Keratinocyte (primary cell): Measurements from ENCODE around the gene HPCAL1.

Experiments
- CTCF ChIP-seq, 3 experiments: IDR thresholded peaks in 1 of 3; conservative IDR thresholded peaks in 1 of 3; optimal IDR thresholded peaks in 1 of 3; 2 replicates in 2 of 3; 3 replicates in 1 of 3; pipeline versions ENCODE3 to v1.5.1; 2011; ENCODE audit warnings: low read length in 3 of 3, mild to moderate bottlenecking in 3 of 3, moderate library complexity in 2 of 3, control low read depth in 1 of 3, inconsistent platforms in 1 of 3; ENCODE audit not compliant: insufficient read depth in 2 of 3; ENCODE audit errors: extremely low read depth in 1 of 3
- EZH2 ChIP-seq: IDR thresholded peaks from one replicate; pipeline ENCODE4 v1.6.1; 2012; ENCODE audit warnings: inconsistent platforms, mild to moderate bottlenecking, low read length, moderate library complexity

- TF ChIP-seq CTCF (optimal IDR thresholded peaks at IDR 0.05 in 1 of 3, IDR thresholded peaks at IDR 0.05 in 1 of 3, conservative IDR thresholded peaks at IDR 0.05 in 1 of 3; ENCODE audit: extremely low read depth in 1 of 3, insufficient read depth in 2 of 3, low read length in 3 of 3) (no peak), EZH2 (no peak)
These were observed 26.8 kb downstream of the HPCAL1 start for GRCh38 chr2:10329580-10329879.
